ENCODE results near the gene SNX10.

DNA sequence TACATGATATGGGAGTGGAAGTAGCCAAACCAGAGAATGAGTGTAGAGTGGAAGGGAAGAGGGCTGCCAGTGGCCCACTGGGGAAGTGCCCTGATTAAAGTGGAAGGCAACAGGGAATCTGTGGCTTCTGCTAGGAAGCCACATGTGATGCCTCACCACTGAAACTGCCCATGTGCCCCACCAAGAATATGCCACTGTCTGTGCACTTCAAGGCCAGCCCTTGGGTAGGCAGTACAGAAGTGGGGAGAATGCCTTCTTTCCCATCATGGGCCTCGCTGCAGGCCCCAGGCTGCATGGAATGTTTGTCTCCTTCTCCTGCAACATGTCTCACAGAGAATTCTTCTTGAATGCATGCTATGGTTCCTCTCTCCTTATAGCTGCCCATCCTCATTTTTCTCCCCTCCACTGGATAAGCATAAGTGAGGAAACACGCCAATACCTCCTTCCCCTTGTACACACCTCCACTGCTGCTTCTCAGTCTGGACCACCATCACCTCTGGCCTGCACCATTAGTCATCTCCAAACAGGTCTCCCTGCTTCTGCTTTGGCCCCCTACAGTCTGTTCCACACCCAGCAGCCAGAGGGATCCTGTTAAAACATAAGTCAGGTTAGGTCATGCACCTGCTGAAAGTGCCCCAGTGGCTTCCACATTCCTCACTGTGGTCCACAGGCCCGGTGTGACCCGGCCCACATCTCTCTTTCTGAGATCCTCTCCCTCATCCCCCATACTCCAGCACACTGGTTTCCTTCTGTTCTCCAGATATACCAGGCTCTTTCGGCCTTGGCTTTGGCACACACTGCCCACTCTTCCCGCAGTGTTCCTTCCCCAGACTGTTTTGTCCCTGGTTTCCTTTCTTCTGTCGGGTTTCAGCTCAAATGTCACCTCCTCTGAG, 37.1 kb downstream of the SNX10 start:
- TF ChIP-seq, protein P1, sequence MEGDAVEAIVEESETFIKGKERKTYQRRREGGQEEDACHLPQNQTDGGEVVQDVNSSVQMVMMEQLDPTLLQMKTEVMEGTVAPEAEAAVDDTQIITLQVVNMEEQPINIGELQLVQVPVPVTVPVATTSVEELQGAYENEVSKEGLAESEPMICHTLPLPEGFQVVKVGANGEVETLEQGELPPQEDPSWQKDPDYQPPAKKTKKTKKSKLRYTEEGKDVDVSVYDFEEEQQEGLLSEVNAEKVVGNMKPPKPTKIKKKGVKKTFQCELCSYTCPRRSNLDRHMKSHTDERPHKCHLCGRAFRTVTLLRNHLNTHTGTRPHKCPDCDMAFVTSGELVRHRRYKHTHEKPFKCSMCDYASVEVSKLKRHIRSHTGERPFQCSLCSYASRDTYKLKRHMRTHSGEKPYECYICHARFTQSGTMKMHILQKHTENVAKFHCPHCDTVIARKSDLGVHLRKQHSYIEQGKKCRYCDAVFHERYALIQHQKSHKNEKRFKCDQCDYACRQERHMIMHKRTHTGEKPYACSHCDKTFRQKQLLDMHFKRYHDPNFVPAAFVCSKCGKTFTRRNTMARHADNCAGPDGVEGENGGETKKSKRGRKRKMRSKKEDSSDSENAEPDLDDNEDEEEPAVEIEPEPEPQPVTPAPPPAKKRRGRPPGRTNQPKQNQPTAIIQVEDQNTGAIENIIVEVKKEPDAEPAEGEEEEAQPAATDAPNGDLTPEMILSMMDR (IDR thresholded peaks at IDR 0.05): no peak
- TF ChIP-seq POLR2A (IDR thresholded peaks at IDR 0.05): no peak
- no peak for TF ChIP-seq POLR2AphosphoS5 (IDR thresholded peaks at IDR 0.05)
- no peak for TF ChIP-seq EP300 (IDR thresholded peaks at IDR 0.05)
